ENCODE measurements around the gene UBE2Q2. TPM values are rescaled to one million over a fixed set of nuclear protein-coding genes. Genes with fewer than 3 reads are reported as not detected.

UBE2Q2 gene
- total RNA-seq, 1 experiment from 2014 or later, result 27.0 TPM

DNA sequence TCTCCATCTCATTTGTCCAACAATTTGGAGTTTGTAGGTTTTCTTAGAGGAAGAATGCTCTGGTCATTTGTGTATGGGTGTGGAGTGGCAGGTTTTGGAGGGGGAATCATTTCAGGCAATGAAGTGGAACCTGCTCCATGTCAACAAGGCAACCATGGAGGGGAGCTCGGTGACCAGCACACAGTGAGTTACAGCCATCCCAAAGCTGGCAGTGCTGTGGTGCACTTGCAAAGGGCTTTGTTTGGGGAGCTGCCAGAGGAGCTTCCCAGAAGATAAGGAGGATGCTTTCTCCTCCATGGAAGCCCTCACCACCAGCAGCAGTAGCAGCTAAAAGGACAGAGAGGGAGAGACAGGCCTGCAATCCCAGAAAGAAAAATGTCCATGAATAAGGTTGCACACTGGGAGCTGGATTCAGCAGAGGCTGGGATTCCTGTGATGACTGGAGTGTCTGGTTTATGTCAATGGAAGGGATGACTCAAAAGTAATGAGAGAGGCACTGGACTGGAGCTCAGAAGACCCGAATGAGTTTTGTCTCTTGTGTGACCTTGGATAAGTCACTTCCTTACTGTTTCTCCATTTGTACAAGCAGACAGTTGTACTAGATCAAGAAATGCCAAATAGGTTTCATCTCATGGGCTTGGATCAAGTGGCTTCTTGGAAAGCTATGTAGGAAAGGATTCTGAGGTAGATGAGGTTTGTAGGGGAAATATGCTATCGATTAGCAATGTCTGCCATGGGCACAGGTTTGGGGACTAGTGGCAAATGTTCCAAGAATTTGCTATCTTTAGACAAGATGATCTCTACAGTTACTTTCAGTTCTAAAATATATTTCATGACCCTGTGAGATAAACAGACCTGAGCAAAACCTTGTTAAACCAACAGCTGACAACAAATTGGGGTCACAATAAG is 27.2 kb upstream of the UBE2Q2 start:
- ATAC-seq, result no peak
- POLR2A ChIA-PET, result interaction anchor here (0.5 kb wide), 1 partner anchor 735 kb away, joined by 9 read pairs; no protein-coding TSS in a partner anchor

More for the DNA sequence above, 27.2 kb upstream of the UBE2Q2 start:
- Mint-ChIP-seq H3K4me3 (no peak overlapping the region), H3K4me1 (0 out of 2 replicates have a peak, but pooled peaks cover 2% of the 10 kb centered on the region), H3K27ac (no peak overlapping the region), H3K27me3 (ENCODE audit: low read depth) (peaks cover 2% of the 10 kb centered on the region; the same call in 1 of the 2 replicates), H3K36me3 (no peaks in the 10 kb centered on the region), H3K9me3 (0 out of 2 replicates have a peak, but pooled peaks cover 6% of the 10 kb centered on the region)
- DNase-seq (ENCODE audit: low spot score), result no peak
- CTCF ChIA-PET, result interaction anchor here (0.6 to 2.7 kb wide), 11 partner anchors 7 to 332 kb away, joined by 3 to 7 read pairs (median 4); partner anchors contain the start of gene UBE2Q2
- TF ChIP-seq USF2 (CRISPR knock-in tag; IDR thresholded peaks at IDR 0.05) (no peak), ZNF263 (CRISPR knock-in tag; IDR thresholded peaks at IDR 0.05; ENCODE audit: low read depth) (no peak), HMGXB4 (CRISPR knock-in tag; IDR thresholded peaks at IDR 0.05) (no peak), JUN (CRISPR knock-in tag; IDR thresholded peaks at IDR 0.05) (no peak), NFYB (CRISPR knock-in tag; conservative IDR thresholded peaks at IDR 0.05; ENCODE audit: low read depth) (no peak), KAT7 (CRISPR knock-in tag; IDR thresholded peaks at IDR 0.05; ENCODE audit: borderline replicate concordance) (no peak), CBFB (CRISPR knock-in tag; IDR thresholded peaks at IDR 0.05; ENCODE audit: low read depth) (no peak), IRF2 (CRISPR knock-in tag; IDR thresholded peaks at IDR 0.05; ENCODE audit: borderline replicate concordance, low read depth) (no peak), NR2C2 (CRISPR knock-in tag; IDR thresholded peaks at IDR 0.05) (no peak), MLX (CRISPR knock-in tag; IDR thresholded peaks at IDR 0.05) (no peak), E2F5 (CRISPR knock-in tag; IDR thresholded peaks at IDR 0.05) (no peak), CREB1 (CRISPR knock-in tag; IDR thresholded peaks at IDR 0.05) (no peak)
- TF ChIP-seq, protein P1, sequence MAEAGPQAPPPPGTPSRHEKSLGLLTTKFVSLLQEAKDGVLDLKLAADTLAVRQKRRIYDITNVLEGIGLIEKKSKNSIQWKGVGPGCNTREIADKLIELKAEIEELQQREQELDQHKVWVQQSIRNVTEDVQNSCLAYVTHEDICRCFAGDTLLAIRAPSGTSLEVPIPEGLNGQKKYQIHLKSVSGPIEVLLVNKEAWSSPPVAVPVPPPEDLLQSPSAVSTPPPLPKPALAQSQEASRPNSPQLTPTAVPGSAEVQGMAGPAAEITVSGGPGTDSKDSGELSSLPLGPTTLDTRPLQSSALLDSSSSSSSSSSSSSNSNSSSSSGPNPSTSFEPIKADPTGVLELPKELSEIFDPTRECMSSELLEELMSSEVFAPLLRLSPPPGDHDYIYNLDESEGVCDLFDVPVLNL (CRISPR knock-in tag; IDR thresholded peaks at IDR 0.05; ENCODE audit: borderline replicate concordance, low read depth), result no peak
- TF ChIP-seq, protein P2, sequence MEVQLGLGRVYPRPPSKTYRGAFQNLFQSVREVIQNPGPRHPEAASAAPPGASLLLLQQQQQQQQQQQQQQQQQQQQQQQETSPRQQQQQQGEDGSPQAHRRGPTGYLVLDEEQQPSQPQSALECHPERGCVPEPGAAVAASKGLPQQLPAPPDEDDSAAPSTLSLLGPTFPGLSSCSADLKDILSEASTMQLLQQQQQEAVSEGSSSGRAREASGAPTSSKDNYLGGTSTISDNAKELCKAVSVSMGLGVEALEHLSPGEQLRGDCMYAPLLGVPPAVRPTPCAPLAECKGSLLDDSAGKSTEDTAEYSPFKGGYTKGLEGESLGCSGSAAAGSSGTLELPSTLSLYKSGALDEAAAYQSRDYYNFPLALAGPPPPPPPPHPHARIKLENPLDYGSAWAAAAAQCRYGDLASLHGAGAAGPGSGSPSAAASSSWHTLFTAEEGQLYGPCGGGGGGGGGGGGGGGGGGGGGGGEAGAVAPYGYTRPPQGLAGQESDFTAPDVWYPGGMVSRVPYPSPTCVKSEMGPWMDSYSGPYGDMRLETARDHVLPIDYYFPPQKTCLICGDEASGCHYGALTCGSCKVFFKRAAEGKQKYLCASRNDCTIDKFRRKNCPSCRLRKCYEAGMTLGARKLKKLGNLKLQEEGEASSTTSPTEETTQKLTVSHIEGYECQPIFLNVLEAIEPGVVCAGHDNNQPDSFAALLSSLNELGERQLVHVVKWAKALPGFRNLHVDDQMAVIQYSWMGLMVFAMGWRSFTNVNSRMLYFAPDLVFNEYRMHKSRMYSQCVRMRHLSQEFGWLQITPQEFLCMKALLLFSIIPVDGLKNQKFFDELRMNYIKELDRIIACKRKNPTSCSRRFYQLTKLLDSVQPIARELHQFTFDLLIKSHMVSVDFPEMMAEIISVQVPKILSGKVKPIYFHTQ (CRISPR knock-in tag; IDR thresholded peaks at IDR 0.05), result no peak

Data from WTC11 (cell line).